ENCODE measurements around the gene EID2B. TPM values are rescaled to one million over a fixed set of nuclear protein-coding genes. Genes with fewer than 3 reads are reported as not detected.

Gene EID2B
- total and polyA plus RNA-seq, 2 of the 13 experiments (the other 11 are each of a cell fraction or from before 2014, with no cell fraction given): 2.5 to 3.7 TPM

DNA sequence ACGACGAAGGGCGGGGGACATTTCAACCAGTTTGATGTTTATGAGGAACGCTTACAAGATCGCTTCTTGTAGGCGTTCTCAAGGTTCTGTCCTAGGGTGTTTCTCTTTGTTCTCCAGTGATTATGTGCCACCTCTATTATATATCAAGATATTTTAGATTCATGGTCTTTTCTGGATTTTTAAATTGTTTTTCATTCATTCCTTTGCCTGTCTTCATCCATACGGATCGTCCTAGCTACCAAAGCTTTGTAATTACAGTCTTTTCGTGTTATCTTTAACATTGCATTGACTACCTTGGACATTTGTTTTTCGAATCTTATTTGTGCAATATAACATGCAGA lies 7.7 kb upstream of the EID2B start:
- Histone ChIP-seq H3K4me1 (ENCODE audit: insufficient read depth, low read length) (peaks cover 34% of the 10 kb centered on the region), H3K9me3 (ENCODE audit: low read length) (no peaks in the 10 kb centered on the region), H3K79me2 (ENCODE audit: insufficient read depth, low read length) (peaks cover 15% of the 10 kb centered on the region), H3K27ac (ENCODE audit: extremely low read length, insufficient read depth, low read length) (no peak overlapping the region), H3K36me3 (replicated peaks in 1 of 2; ENCODE audit: control insufficient read depth in 1 of 2, insufficient read depth in 2 of 2, low read length in 2 of 2) (no peaks in the 10 kb centered on the region), H3K27me3 (ENCODE audit: control insufficient read depth in 1 of 2, insufficient read depth in 2 of 2, low read length in 2 of 2) (peaks cover 0 to 5% of the 10 kb centered on the region in 2 experiments; a peak in 2 of 5 replicates), H3K4me3 (replicated peaks in 1 of 3; ENCODE audit: insufficient read depth in 1 of 3, low read depth in 2 of 3, low read length in 3 of 3) (peak overlapping the region in 1 of 3 experiments; percentile 96; a peak in 2 of 6 replicates), H4K20me1 (ENCODE audit: insufficient read depth, low read length) (no peaks in the 10 kb centered on the region), H3K4me2 (ENCODE audit: low read depth, low read length) (peak overlapping the region; percentile 86), H3K9ac (ENCODE audit: insufficient read depth, low read depth, low read length) (no peak overlapping the region), H2AFZ (ENCODE audit: low read length) (peak overlapping the region; percentile 58)
- CTCF ChIA-PET (ENCODE audit: low intra/inter-chr PET ratio, low total read pairs): interaction anchor here (0.6 kb wide), 1 partner anchor 42 kb away, joined by 3 read pairs; no protein-coding TSS in a partner anchor
- ATAC-seq (peak; percentile 14; the same call in 1 of the 3 replicates), DNase-seq (ENCODE audit: low spot score) (no peak), FAIRE-seq (no peak)
- intact Hi-C loops (cut with micrococcal nuclease; ENCODE audit: unreplicated experiment): no loop called here
- no TSS peak for BruUV-seq (replicated peaks)
- WGBS (ENCODE audit: low lambda C conversion rate): 5% methylated on average over 10 of the region's 10 CpGs
- POLR2A ChIA-PET: no interaction called here
- in situ Hi-C loops (cut with HindIII; ENCODE audit: extremely low pct_ligation_motif_present, low pct_unique_long_range_greater_than_20kb): no loop called here
- TF ChIP-seq, protein P1, sequence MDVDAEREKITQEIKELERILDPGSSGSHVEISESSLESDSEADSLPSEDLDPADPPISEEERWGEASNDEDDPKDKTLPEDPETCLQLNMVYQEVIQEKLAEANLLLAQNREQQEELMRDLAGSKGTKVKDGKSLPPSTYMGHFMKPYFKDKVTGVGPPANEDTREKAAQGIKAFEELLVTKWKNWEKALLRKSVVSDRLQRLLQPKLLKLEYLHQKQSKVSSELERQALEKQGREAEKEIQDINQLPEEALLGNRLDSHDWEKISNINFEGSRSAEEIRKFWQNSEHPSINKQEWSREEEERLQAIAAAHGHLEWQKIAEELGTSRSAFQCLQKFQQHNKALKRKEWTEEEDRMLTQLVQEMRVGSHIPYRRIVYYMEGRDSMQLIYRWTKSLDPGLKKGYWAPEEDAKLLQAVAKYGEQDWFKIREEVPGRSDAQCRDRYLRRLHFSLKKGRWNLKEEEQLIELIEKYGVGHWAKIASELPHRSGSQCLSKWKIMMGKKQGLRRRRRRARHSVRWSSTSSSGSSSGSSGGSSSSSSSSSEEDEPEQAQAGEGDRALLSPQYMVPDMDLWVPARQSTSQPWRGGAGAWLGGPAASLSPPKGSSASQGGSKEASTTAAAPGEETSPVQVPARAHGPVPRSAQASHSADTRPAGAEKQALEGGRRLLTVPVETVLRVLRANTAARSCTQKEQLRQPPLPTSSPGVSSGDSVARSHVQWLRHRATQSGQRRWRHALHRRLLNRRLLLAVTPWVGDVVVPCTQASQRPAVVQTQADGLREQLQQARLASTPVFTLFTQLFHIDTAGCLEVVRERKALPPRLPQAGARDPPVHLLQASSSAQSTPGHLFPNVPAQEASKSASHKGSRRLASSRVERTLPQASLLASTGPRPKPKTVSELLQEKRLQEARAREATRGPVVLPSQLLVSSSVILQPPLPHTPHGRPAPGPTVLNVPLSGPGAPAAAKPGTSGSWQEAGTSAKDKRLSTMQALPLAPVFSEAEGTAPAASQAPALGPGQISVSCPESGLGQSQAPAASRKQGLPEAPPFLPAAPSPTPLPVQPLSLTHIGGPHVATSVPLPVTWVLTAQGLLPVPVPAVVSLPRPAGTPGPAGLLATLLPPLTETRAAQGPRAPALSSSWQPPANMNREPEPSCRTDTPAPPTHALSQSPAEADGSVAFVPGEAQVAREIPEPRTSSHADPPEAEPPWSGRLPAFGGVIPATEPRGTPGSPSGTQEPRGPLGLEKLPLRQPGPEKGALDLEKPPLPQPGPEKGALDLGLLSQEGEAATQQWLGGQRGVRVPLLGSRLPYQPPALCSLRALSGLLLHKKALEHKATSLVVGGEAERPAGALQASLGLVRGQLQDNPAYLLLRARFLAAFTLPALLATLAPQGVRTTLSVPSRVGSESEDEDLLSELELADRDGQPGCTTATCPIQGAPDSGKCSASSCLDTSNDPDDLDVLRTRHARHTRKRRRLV (CRISPR knock-in tag; IDR thresholded peaks at IDR 0.05): no peak
- TF ChIP-seq RBM39 (IDR thresholded peaks at IDR 0.05; ENCODE audit: low read depth, low read length, poor library complexity, severe bottlenecking): peak; percentile 11
- TF ChIP-seq MAF1 (CRISPR knock-in tag; IDR thresholded peaks at IDR 0.05; ENCODE audit: borderline replicate concordance): 0 out of 2 replicates have a peak, but pooled peaks have one; percentile 20
- TF ChIP-seq JUN (CRISPR knock-in tag; IDR thresholded peaks at IDR 0.05): no peak
- TF ChIP-seq, protein P2, sequence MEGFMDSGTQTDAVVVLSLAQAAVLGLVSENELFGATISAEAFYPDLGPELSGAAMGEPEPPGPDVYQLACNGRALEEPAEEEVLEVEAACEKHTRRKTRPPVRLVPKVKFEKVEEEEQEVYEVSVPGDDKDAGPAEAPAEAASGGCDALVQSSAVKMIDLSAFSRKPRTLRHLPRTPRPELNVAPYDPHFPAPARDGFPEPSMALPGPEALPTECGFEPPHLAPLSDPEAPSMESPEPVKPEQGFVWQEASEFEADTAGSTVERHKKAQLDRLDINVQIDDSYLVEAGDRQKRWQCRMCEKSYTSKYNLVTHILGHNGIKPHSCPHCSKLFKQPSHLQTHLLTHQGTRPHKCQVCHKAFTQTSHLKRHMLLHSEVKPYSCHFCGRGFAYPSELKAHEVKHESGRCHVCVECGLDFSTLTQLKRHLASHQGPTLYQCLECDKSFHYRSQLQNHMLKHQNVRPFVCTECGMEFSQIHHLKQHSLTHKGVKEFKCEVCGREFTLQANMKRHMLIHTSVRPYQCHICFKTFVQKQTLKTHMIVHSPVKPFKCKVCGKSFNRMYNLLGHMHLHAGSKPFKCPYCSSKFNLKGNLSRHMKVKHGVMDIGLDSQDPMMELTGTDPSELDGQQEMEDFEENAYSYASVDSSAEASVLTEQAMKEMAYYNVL (CRISPR knock-in tag; IDR thresholded peaks at IDR 0.05; ENCODE audit: borderline replicate concordance): no peak
- TF ChIP-seq, protein P3, sequence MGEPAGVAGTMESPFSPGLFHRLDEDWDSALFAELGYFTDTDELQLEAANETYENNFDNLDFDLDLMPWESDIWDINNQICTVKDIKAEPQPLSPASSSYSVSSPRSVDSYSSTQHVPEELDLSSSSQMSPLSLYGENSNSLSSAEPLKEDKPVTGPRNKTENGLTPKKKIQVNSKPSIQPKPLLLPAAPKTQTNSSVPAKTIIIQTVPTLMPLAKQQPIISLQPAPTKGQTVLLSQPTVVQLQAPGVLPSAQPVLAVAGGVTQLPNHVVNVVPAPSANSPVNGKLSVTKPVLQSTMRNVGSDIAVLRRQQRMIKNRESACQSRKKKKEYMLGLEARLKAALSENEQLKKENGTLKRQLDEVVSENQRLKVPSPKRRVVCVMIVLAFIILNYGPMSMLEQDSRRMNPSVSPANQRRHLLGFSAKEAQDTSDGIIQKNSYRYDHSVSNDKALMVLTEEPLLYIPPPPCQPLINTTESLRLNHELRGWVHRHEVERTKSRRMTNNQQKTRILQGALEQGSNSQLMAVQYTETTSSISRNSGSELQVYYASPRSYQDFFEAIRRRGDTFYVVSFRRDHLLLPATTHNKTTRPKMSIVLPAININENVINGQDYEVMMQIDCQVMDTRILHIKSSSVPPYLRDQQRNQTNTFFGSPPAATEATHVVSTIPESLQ (CRISPR knock-in tag; conservative IDR thresholded peaks at IDR 0.05): no peak
- no peak for TF ChIP-seq KAT8 (CRISPR knock-in tag; IDR thresholded peaks at IDR 0.05)
- TF ChIP-seq PPARG (CRISPR knock-in tag; conservative IDR thresholded peaks at IDR 0.05): no peak
- TF ChIP-seq KLF11 (CRISPR knock-in tag; IDR thresholded peaks at IDR 0.05): no peak
- no peak for TF ChIP-seq ATF7-NPFF (CRISPR knock-in tag; IDR thresholded peaks at IDR 0.05; ENCODE audit: low read depth)
- no peak for TF ChIP-seq ZMYM2 (CRISPR knock-in tag; IDR thresholded peaks at IDR 0.05)
- no peak for TF ChIP-seq TBL1XR1 (IDR thresholded peaks at IDR 0.05; ENCODE audit: borderline replicate concordance, low read length, partially characterized antibody)
- no peak for TF ChIP-seq KDM1A (CRISPR knock-in tag; IDR thresholded peaks at IDR 0.05)
- TF ChIP-seq YEATS4 (CRISPR knock-in tag; IDR thresholded peaks at IDR 0.05; ENCODE audit: borderline replicate concordance): 0 out of 2 replicates have a peak, but pooled peaks have one; percentile 3
- no peak for TF ChIP-seq ZNF782 (CRISPR knock-in tag; IDR thresholded peaks at IDR 0.05; ENCODE audit: borderline replicate concordance)
- TF ChIP-seq MYC (CRISPR knock-in tag; IDR thresholded peaks at IDR 0.05; ENCODE audit: borderline replicate concordance): no peak

Data from HepG2 (cell line).